SU-DHL-6 (cell line): ENCODE results near the gene PCDHGA5.

Source experiments
- H2AFZ ChIP-seq: fragments of 200-600 bp; sonication (generic); 2 replicates; pipeline ENCODE4 v1.6.1; 2014; ENCODE audit warnings: low read depth, mild to moderate bottlenecking, moderate library complexity, mixed read lengths, antibody characterized with exemption, low read length; ENCODE audit not compliant: severe bottlenecking
- H3F3A ChIP-seq: fragments of 200-600 bp; shearing (Covaris generic); 2 replicates; pipeline ENCODE4 v1.6.0; 2016; ENCODE audit warnings: antibody characterized with exemption, mild to moderate bottlenecking; ENCODE audit not compliant: insufficient read depth
- H3K27ac ChIP-seq: fragments of 200-600 bp; sonication (generic); 2 replicates; pipeline ENCODE4 v1.5.1; 2016; ENCODE audit warnings: low read depth, mild to moderate bottlenecking, low read length, moderate library complexity, mixed read lengths
- H3K27me3 ChIP-seq: fragments of 200-600 bp; sonication (generic), shearing (Covaris generic); 2 replicates; pipeline ENCODE4 v1.6.0; 2014; ENCODE audit warnings: mild to moderate bottlenecking, low read length
- H3K36me3 ChIP-seq: fragments of 200-600 bp; sonication (generic); 2 replicates; pipeline ENCODE4 v1.6.1; 2014; ENCODE audit warnings: mild to moderate bottlenecking, low read length, mixed read lengths
- H3K4me2 ChIP-seq: fragments of 300-600, 200-600 bp; shearing (Covaris generic), sonication (generic); 2 replicates; pipeline ENCODE4 v1.6.0; 2014; ENCODE audit warnings: low read length, low read depth, mild to moderate bottlenecking; ENCODE audit not compliant: poor library complexity, severe bottlenecking
- H3K4me3 ChIP-seq: fragments of 200-600 bp; sonication (generic); 2 replicates; pipeline ENCODE4 v1.5.1; 2014; ENCODE audit warnings: antibody characterized with exemption, low read length, mild to moderate bottlenecking, mixed read lengths; ENCODE audit not compliant: insufficient read depth, poor library complexity, severe bottlenecking
- H3K79me2 ChIP-seq: fragments of 200-600 bp; sonication (generic); 2 replicates; pipeline ENCODE4 v1.6.1; 2014; ENCODE audit warnings: mild to moderate bottlenecking, low read length, moderate library complexity; ENCODE audit not compliant: insufficient read depth
- H3K9ac ChIP-seq: fragments of 200-600 bp; sonication (generic); 2 replicates; pipeline ENCODE4 v1.7.0; 2014; ENCODE audit warnings: mild to moderate bottlenecking, low read length
- H3K9me2 ChIP-seq: fragments of 200-600 bp; sonication (generic); replicated peaks from 2 replicates; pipeline ENCODE4 v1.6.1; 2014; ENCODE audit warnings: low read length; ENCODE audit not compliant: insufficient read depth
- H3K9me3 ChIP-seq: fragments of 200-600 bp; sonication (generic); 2 replicates; pipeline ENCODE4 v1.6.1; 2014; ENCODE audit warnings: low read length, mixed read lengths; ENCODE audit not compliant: insufficient read depth
- H4K20me1 ChIP-seq: fragments of 200-600 bp; sonication (generic); 2 replicates; pipeline ENCODE4 v1.6.1; 2014; ENCODE audit warnings: low read depth, mild to moderate bottlenecking, antibody characterized with exemption, low read length, moderate library complexity, mixed read lengths
- CTCF ChIP-seq: fragments of 200-600 bp; sonication (generic); IDR thresholded peaks from one replicate; pipeline ENCODE4 v1.5.1; 2017; ENCODE audit warnings: antibody characterized with exemption, mild to moderate bottlenecking, low read length, moderate library complexity; ENCODE audit not compliant: insufficient read depth, poor library complexity, severe bottlenecking
- EZH2phosphoT487 ChIP-seq: fragments of 200-600 bp; sonication (generic), shearing (Covaris generic); conservative IDR thresholded peaks from 2 replicates; pipeline ENCODE4 v1.6.1; 2018; ENCODE audit warnings: mild to moderate bottlenecking, antibody characterized with exemption, low read length, moderate library complexity, mixed read lengths

The PCDHGA5 gene

GRCh38 chr5:141398608-141399007 lies 34.6 kb downstream of the PCDHGA5 start:
- no peak for TF ChIP-seq CTCF
- TF ChIP-seq EZH2phosphoT487, result no peak
- no peaks in the 10 kb centered on the region for H3K79me2 ChIP-seq
- H3K9me3 ChIP-seq, result peaks cover 23% of the 10 kb centered on the region; the same call in 1 of the 2 replicates
- no peak overlapping the region for H3K4me3 ChIP-seq
- no peak overlapping the region for H3K27ac ChIP-seq
- H3K36me3 ChIP-seq, result peaks cover 10% of the 10 kb centered on the region; the same call in 1 of the 2 replicates
- no peaks in the 10 kb centered on the region; the same call in 1 of the 2 replicates for H3F3A ChIP-seq
- H3K4me2 ChIP-seq, result no peak overlapping the region
- H3K9me2 ChIP-seq, result no peaks in the 10 kb centered on the region
- H3K9ac ChIP-seq, result no peak overlapping the region
- no peaks in the 10 kb centered on the region for H3K27me3 ChIP-seq
- H4K20me1 ChIP-seq, result no peaks in the 10 kb centered on the region
- no peak overlapping the region for H2AFZ ChIP-seq

DNA sequence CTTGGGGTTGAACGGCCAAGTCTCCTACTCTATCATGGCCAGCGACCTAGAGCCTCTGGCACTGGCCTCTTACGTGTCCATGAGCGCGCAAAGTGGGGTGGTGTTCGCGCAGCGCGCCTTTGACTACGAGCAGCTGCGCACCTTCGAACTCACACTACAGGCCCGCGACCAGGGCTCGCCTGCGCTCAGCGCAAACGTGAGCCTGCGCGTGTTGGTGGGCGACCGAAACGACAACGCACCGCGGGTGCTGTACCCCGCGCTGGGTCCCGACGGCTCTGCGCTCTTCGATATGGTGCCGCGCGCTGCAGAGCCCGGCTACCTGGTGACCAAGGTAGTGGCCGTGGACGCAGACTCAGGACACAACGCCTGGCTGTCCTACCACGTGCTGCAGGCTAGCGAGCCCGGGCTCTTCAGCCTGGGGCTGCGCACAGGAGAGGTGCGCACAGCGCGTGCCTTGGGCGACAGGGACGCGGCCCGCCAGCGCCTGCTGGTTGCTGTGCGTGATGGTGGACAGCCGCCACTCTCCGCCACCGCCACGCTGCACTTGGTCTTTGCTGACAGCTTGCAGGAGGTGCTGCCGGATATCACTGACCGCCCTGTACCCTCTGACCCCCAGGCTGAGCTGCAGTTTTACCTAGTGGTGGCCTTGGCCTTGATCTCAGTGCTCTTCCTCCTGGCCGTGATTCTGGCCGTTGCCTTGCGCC lies 35.7 kb downstream of the PCDHGA5 start:
- Histone ChIP-seq H3K36me3 (peaks cover 10% of the 10 kb centered on the region; the same call in 1 of the 2 replicates), H3K79me2 (no peaks in the 10 kb centered on the region; the same call in 1 of the 2 replicates), H3K4me3 (no peak overlapping the region), H3K9me2 (no peaks in the 10 kb centered on the region), H2AFZ (no peak overlapping the region), H3K27me3 (no peaks in the 10 kb centered on the region), H3K9me3 (peaks cover 23% of the 10 kb centered on the region; the same call in 1 of the 2 replicates), H3K9ac (no peak overlapping the region), H3F3A (no peaks in the 10 kb centered on the region; the same call in 1 of the 2 replicates), H4K20me1 (no peaks in the 10 kb centered on the region), H3K4me2 (no peak overlapping the region), H3K27ac (no peak overlapping the region)
- no peak for TF ChIP-seq CTCF
- TF ChIP-seq EZH2phosphoT487, result no peak

GRCh38 chr5:141402553-141403243 lies 38.7 kb downstream of the PCDHGA5 start, which contains the start of gene PCDHGA9:
Gene PCDHGA9, plus strand, starts transcription at chr5:141402778. Its CDS starts 175 bp downstream, at chr5:141402953.
- Histone ChIP-seq H3K27me3 (no peaks in the 10 kb centered on the region), H3K4me2 (no peak within 1 kb of the TSS), H3K36me3 (peaks cover 22% of the 10 kb centered on the region), H4K20me1 (no peaks in the 10 kb centered on the region), H3K27ac (no peak within 1 kb of the TSS), H2AFZ (no peak within 1 kb of the TSS), H3K4me3 (no peak within 1 kb of the TSS), H3K9ac (no peak within 1 kb of the TSS), H3K79me2 (no peaks in the 10 kb centered on the region; the same call in 1 of the 2 replicates), H3K9me2 (no peaks in the 10 kb centered on the region), H3K9me3 (peaks cover 32% of the 10 kb centered on the region; the same call in 1 of the 2 replicates), H3F3A (no peaks in the 10 kb centered on the region)
- TF ChIP-seq EZH2phosphoT487, result no peak
- TF ChIP-seq CTCF, result no peak
